Neural cell (in vitro differentiated cells): ENCODE measurements around the gene SRC.

Source experiments
- CTCF ChIP-seq: fragments of 450-650 bp; IDR thresholded peaks from 2 replicates; pipeline ENCODE4 v1.5.1; 2014; ENCODE audit warnings: antibody characterized with exemption, mild to moderate bottlenecking, moderate library complexity; ENCODE audit not compliant: poor library complexity, severe bottlenecking
- EP300 ChIP-seq: fragments of 450-650 bp; conservative IDR thresholded peaks from 2 replicates; pipeline ENCODE4 v1.6.1; 2014; ENCODE audit warnings: antibody characterized with exemption, mild to moderate bottlenecking, moderate library complexity; ENCODE audit not compliant: poor library complexity, severe bottlenecking
- EZH2 ChIP-seq: fragments of 200-600, 300-800 bp; shearing (Covaris generic), sonication (generic); IDR thresholded peaks from 2 replicates; pipeline ENCODE4 v1.6.1; 2014; ENCODE audit warnings: antibody characterized with exemption, low read length, borderline replicate concordance, mild to moderate bottlenecking; ENCODE audit not compliant: insufficient read depth, poor library complexity, severe bottlenecking
- POLR2AphosphoS5 ChIP-seq: IDR thresholded peaks from 2 replicates; pipeline ENCODE4 v1.6.1; 2012
- RAD21 ChIP-seq: fragments of 450-650 bp; conservative IDR thresholded peaks from 2 replicates; pipeline ENCODE4 v1.6.1; 2014; ENCODE audit warnings: antibody characterized with exemption, mild to moderate bottlenecking, moderate library complexity
- TF ChIP-seq, protein P1 (sequence below): IDR thresholded peaks from 2 replicates; pipeline ENCODE4 v1.6.1; 2012; ENCODE audit warnings: borderline replicate concordance

DNA sequence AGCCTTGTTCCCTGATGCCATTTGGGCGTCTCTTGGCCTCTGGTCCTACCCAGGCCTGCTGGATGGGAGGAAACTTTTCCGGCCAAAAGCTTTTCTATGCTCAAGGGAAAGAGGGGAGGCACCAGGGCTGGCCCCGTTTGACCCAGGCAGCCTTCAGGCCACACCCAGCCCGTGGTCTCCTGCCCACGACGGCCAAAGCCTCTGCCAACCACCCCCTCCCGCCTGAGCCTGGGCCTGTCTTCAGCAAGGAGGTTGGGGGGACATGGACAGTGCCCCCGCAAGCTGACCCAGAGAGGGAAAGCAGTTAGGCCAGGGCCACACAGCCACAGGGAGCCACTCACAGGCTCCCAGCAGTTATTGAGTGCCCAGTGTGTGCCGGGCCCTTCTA is 49.5 kb downstream of the SRC start:
- TF ChIP-seq CTCF = no peak
- TF ChIP-seq EZH2 = no peak
- TF ChIP-seq RAD21 = no peak
- no peak for TF ChIP-seq POLR2AphosphoS5
- TF ChIP-seq, protein P1, sequence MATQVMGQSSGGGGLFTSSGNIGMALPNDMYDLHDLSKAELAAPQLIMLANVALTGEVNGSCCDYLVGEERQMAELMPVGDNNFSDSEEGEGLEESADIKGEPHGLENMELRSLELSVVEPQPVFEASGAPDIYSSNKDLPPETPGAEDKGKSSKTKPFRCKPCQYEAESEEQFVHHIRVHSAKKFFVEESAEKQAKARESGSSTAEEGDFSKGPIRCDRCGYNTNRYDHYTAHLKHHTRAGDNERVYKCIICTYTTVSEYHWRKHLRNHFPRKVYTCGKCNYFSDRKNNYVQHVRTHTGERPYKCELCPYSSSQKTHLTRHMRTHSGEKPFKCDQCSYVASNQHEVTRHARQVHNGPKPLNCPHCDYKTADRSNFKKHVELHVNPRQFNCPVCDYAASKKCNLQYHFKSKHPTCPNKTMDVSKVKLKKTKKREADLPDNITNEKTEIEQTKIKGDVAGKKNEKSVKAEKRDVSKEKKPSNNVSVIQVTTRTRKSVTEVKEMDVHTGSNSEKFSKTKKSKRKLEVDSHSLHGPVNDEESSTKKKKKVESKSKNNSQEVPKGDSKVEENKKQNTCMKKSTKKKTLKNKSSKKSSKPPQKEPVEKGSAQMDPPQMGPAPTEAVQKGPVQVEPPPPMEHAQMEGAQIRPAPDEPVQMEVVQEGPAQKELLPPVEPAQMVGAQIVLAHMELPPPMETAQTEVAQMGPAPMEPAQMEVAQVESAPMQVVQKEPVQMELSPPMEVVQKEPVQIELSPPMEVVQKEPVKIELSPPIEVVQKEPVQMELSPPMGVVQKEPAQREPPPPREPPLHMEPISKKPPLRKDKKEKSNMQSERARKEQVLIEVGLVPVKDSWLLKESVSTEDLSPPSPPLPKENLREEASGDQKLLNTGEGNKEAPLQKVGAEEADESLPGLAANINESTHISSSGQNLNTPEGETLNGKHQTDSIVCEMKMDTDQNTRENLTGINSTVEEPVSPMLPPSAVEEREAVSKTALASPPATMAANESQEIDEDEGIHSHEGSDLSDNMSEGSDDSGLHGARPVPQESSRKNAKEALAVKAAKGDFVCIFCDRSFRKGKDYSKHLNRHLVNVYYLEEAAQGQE = no peak
- no peak for TF ChIP-seq EP300
